ENCODE data around the gene UBE2QL1.

- TF ChIP-seq POLR2AphosphoS5 (IDR thresholded peaks at IDR 0.05): no peak
- no peak for TF ChIP-seq CTCF (IDR thresholded peaks at IDR 0.05)
- no peak for TF ChIP-seq POLR2A (IDR thresholded peaks at IDR 0.05)
- TF ChIP-seq EP300 (IDR thresholded peaks at IDR 0.05): no peak
These were observed 13.3 kb upstream of the UBE2QL1 start for GRCh38 chr5:6435356-6435755.
